ENCODE data around the gene FAM3A.

DNA sequence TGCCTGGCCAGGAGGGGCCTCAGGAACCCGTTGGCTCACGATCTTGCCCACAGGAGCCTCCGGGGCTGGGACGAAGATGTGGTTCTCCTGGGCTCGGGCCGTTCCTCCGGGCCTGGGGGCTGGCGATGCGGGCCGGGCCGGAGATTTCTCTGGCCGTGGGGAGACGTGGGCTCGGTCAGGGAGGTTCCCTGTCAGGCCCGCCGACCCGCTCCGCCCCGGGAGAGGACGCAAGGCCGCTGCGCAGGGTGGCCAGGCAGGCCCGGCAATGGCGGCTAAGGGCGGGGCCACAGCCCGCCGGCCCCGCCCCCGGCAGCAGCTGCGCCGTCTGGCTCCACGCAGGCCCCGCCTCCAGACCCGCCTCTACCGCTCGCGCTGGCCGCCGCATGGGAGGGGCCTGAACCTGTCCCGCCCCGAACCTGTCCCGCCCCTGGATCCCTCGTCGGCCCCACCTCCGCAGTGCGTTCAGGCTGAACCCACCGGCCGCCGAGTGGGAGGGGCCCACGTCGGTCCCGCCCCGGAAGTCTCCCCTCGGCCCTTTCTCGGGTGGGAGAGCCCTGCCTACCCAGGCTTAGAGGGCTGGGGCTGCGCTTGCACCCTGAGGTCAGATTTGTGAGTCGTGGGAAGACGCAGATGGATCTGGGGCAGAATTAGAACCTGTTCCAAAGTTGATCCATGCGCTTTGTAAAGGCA lies at the start of gene FAM3A:
- TF ChIP-seq ZNF8 (CRISPR knock-in tag; IDR thresholded peaks at IDR 0.05) (no peak), OSR1 (CRISPR knock-in tag; IDR thresholded peaks at IDR 0.05) (no peak), ARNTL (CRISPR knock-in tag; IDR thresholded peaks at IDR 0.05; ENCODE audit: borderline replicate concordance, low read depth) (no peak), PPARA (CRISPR knock-in tag; IDR thresholded peaks at IDR 0.05; ENCODE audit: borderline replicate concordance) (no peak)
- TF ChIP-seq, protein P1, sequence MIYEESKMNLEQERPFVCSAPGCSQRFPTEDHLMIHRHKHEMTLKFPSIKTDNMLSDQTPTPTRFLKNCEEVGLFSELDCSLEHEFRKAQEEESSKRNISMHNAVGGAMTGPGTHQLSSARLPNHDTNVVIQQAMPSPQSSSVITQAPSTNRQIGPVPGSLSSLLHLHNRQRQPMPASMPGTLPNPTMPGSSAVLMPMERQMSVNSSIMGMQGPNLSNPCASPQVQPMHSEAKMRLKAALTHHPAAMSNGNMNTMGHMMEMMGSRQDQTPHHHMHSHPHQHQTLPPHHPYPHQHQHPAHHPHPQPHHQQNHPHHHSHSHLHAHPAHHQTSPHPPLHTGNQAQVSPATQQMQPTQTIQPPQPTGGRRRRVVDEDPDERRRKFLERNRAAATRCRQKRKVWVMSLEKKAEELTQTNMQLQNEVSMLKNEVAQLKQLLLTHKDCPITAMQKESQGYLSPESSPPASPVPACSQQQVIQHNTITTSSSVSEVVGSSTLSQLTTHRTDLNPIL (CRISPR knock-in tag; IDR thresholded peaks at IDR 0.05; ENCODE audit: low read depth), result no peak
